ENCODE measurements around the gene PTGER2.

The PTGER2 gene

GRCh38 chr14:52313903-52314594 lies at the start of gene PTGER2:
Gene PTGER2 (plus strand): TSS chr14:52314312. CDS start chr14:52314549, 237 bp downstream.
- Histone ChIP-seq H3K27me3 (ENCODE audit: control insufficient read depth, insufficient read depth, low read length) (peaks cover 78% of the 10 kb centered on the region), H3K27ac (ENCODE audit: low read depth, low read length) (no peak within 1 kb of the TSS), H3K9ac (ENCODE audit: low read length) (peak within 1 kb of the TSS; percentile 29), H3K4me1 (ENCODE audit: control insufficient read depth, insufficient read depth, low read length) (peaks cover 20% of the 10 kb centered on the region), H3K36me3 (ENCODE audit: control insufficient read depth, insufficient read depth, low read length) (no peaks in the 10 kb centered on the region), H3K9me3 (ENCODE audit: control insufficient read depth, insufficient read depth, low read depth, low read length) (no peaks in the 10 kb centered on the region), H3K4me3 (ENCODE audit: low read depth, low read length) (peak within 1 kb of the TSS; percentile 62)

GRCh38 chr14:52265253-52265652 lies 48.9 kb upstream of the PTGER2 start:
- Histone ChIP-seq H3K4me3 (ENCODE audit: low read depth, low read length) (no peak overlapping the region), H3K36me3 (ENCODE audit: control insufficient read depth, insufficient read depth, low read length) (no peaks in the 10 kb centered on the region), H3K27me3 (ENCODE audit: control insufficient read depth, insufficient read depth, low read length) (peaks cover 60% of the 10 kb centered on the region), H3K27ac (ENCODE audit: low read depth, low read length) (no peak overlapping the region), H3K4me1 (ENCODE audit: control insufficient read depth, insufficient read depth, low read length) (peaks cover 4% of the 10 kb centered on the region; the same call in 1 of the 2 replicates), H3K9me3 (ENCODE audit: control insufficient read depth, insufficient read depth, low read depth, low read length) (no peaks in the 10 kb centered on the region), H3K9ac (ENCODE audit: low read length) (no peak overlapping the region)

GRCh38 chr14:52266179-52266578 lies 47.9 kb upstream of the PTGER2 start:
- H3K27me3 ChIP-seq (ENCODE audit: control insufficient read depth, insufficient read depth, low read length) = peaks cover 68% of the 10 kb centered on the region
- no peaks in the 10 kb centered on the region for H3K36me3 ChIP-seq (ENCODE audit: control insufficient read depth, insufficient read depth, low read length)
- no peak overlapping the region for H3K9ac ChIP-seq (ENCODE audit: low read length)
- H3K4me1 ChIP-seq (ENCODE audit: control insufficient read depth, insufficient read depth, low read length) = peaks cover 4% of the 10 kb centered on the region; the same call in 1 of the 2 replicates
- no peak overlapping the region for H3K4me3 ChIP-seq (ENCODE audit: low read depth, low read length)
- H3K9me3 ChIP-seq (ENCODE audit: control insufficient read depth, insufficient read depth, low read depth, low read length) = no peaks in the 10 kb centered on the region
- H3K27ac ChIP-seq (ENCODE audit: low read depth, low read length) = no peak overlapping the region

GRCh38 chr14:52266782-52267181 lies 47.3 kb upstream of the PTGER2 start:
- Histone ChIP-seq H3K27ac (ENCODE audit: low read depth, low read length) (no peak overlapping the region), H3K4me1 (ENCODE audit: control insufficient read depth, insufficient read depth, low read length) (peaks cover 4% of the 10 kb centered on the region; the same call in 1 of the 2 replicates), H3K4me3 (ENCODE audit: low read depth, low read length) (peak overlapping the region; percentile 73; the same call in 1 of the 2 replicates), H3K36me3 (ENCODE audit: control insufficient read depth, insufficient read depth, low read length) (no peaks in the 10 kb centered on the region), H3K27me3 (ENCODE audit: control insufficient read depth, insufficient read depth, low read length) (peaks cover 72% of the 10 kb centered on the region), H3K9ac (ENCODE audit: low read length) (no peak overlapping the region), H3K9me3 (ENCODE audit: control insufficient read depth, insufficient read depth, low read depth, low read length) (no peaks in the 10 kb centered on the region)

- H3K9ac ChIP-seq (ENCODE audit: low read length) = no peak within 1 kb of the TSS
- peaks cover 72% of the 10 kb centered on the region for H3K27me3 ChIP-seq (ENCODE audit: control insufficient read depth, insufficient read depth, low read length)
- H3K4me1 ChIP-seq (ENCODE audit: control insufficient read depth, insufficient read depth, low read length) = peaks cover 4% of the 10 kb centered on the region; the same call in 1 of the 2 replicates
- H3K36me3 ChIP-seq (ENCODE audit: control insufficient read depth, insufficient read depth, low read length) = no peaks in the 10 kb centered on the region
- H3K4me3 ChIP-seq (ENCODE audit: low read depth, low read length) = peak within 1 kb of the TSS; percentile 73
- no peak within 1 kb of the TSS for H3K27ac ChIP-seq (ENCODE audit: low read depth, low read length)
- H3K9me3 ChIP-seq (ENCODE audit: control insufficient read depth, insufficient read depth, low read depth, low read length) = no peaks in the 10 kb centered on the region
These were observed 46.4 kb upstream of the PTGER2 start, which contains the start of gene PTGDR for GRCh38 chr14:52267501-52268278. Gene PTGDR (plus strand): TSS chr14:52267698. CDS start chr14:52267815, 117 bp downstream.

GRCh38 chr14:52268279-52269061 lies 45.6 kb upstream of the PTGER2 start:
- no peak overlapping the region for H3K9ac ChIP-seq (ENCODE audit: low read length)
- H3K9me3 ChIP-seq (ENCODE audit: control insufficient read depth, insufficient read depth, low read depth, low read length) = no peaks in the 10 kb centered on the region
- H3K36me3 ChIP-seq (ENCODE audit: control insufficient read depth, insufficient read depth, low read length) = no peaks in the 10 kb centered on the region
- peaks cover 4% of the 10 kb centered on the region; the same call in 1 of the 2 replicates for H3K4me1 ChIP-seq (ENCODE audit: control insufficient read depth, insufficient read depth, low read length)
- H3K4me3 ChIP-seq (ENCODE audit: low read depth, low read length) = peak overlapping the region; percentile 73
- H3K27ac ChIP-seq (ENCODE audit: low read depth, low read length) = no peak overlapping the region
- peaks cover 72% of the 10 kb centered on the region for H3K27me3 ChIP-seq (ENCODE audit: control insufficient read depth, insufficient read depth, low read length)

- Histone ChIP-seq H3K36me3 (ENCODE audit: control insufficient read depth, insufficient read depth, low read length) (no peaks in the 10 kb centered on the region), H3K4me3 (ENCODE audit: low read depth, low read length) (peak overlapping the region; percentile 73), H3K27ac (ENCODE audit: low read depth, low read length) (no peak overlapping the region), H3K27me3 (ENCODE audit: control insufficient read depth, insufficient read depth, low read length) (peaks cover 67% of the 10 kb centered on the region), H3K9ac (ENCODE audit: low read length) (no peak overlapping the region), H3K9me3 (ENCODE audit: control insufficient read depth, insufficient read depth, low read depth, low read length) (no peaks in the 10 kb centered on the region), H3K4me1 (ENCODE audit: control insufficient read depth, insufficient read depth, low read length) (peaks cover 4% of the 10 kb centered on the region; the same call in 1 of the 2 replicates)
These were observed 45.0 kb upstream of the PTGER2 start for GRCh38 chr14:52269100-52269499.

GRCh38 chr14:52269982-52270381 lies 44.1 kb upstream of the PTGER2 start:
- no peaks in the 10 kb centered on the region for H3K9me3 ChIP-seq (ENCODE audit: control insufficient read depth, insufficient read depth, low read depth, low read length)
- H3K9ac ChIP-seq (ENCODE audit: low read length) = no peak overlapping the region
- H3K27me3 ChIP-seq (ENCODE audit: control insufficient read depth, insufficient read depth, low read length) = peaks cover 68% of the 10 kb centered on the region
- peaks cover 4% of the 10 kb centered on the region; the same call in 1 of the 2 replicates for H3K4me1 ChIP-seq (ENCODE audit: control insufficient read depth, insufficient read depth, low read length)
- no peak overlapping the region for H3K27ac ChIP-seq (ENCODE audit: low read depth, low read length)
- no peak overlapping the region for H3K4me3 ChIP-seq (ENCODE audit: low read depth, low read length)
- no peaks in the 10 kb centered on the region for H3K36me3 ChIP-seq (ENCODE audit: control insufficient read depth, insufficient read depth, low read length)

- Histone ChIP-seq H3K27me3 (ENCODE audit: control insufficient read depth, insufficient read depth, low read length) (peaks cover 53% of the 10 kb centered on the region), H3K36me3 (ENCODE audit: control insufficient read depth, insufficient read depth, low read length) (no peaks in the 10 kb centered on the region), H3K9ac (ENCODE audit: low read length) (no peak overlapping the region), H3K9me3 (ENCODE audit: control insufficient read depth, insufficient read depth, low read depth, low read length) (no peaks in the 10 kb centered on the region), H3K4me3 (ENCODE audit: low read depth, low read length) (no peak overlapping the region), H3K27ac (ENCODE audit: low read depth, low read length) (no peak overlapping the region), H3K4me1 (ENCODE audit: control insufficient read depth, insufficient read depth, low read length) (peaks cover 8% of the 10 kb centered on the region; the same call in 1 of the 2 replicates)
These were observed 42.6 kb upstream of the PTGER2 start for GRCh38 chr14:52271538-52271937.

- H3K9me3 ChIP-seq (ENCODE audit: control insufficient read depth, insufficient read depth, low read depth, low read length) = no peaks in the 10 kb centered on the region
These were observed 41.7 kb upstream of the PTGER2 start for GRCh38 chr14:52272375-52272774.

More at GRCh38 chr14:52272375-52272774, 41.7 kb upstream of the PTGER2 start:
- peaks cover 8% of the 10 kb centered on the region for H3K4me1 ChIP-seq (ENCODE audit: control insufficient read depth, insufficient read depth, low read length)
- H3K4me3 ChIP-seq (ENCODE audit: low read depth, low read length) = no peak overlapping the region
- H3K36me3 ChIP-seq (ENCODE audit: control insufficient read depth, insufficient read depth, low read length) = no peaks in the 10 kb centered on the region
- H3K27ac ChIP-seq (ENCODE audit: low read depth, low read length) = no peak overlapping the region
- peaks cover 45% of the 10 kb centered on the region for H3K27me3 ChIP-seq (ENCODE audit: control insufficient read depth, insufficient read depth, low read length)
- H3K9ac ChIP-seq (ENCODE audit: low read length) = no peak overlapping the region
